ENCODE data around the gene SORCS2.
A peak's percentile ranks its signal among the peaks of the same experiment; 100 is the strongest.

The SORCS2 gene

GRCh38 chr4:7673121-7673520 is 480.8 kb downstream of the SORCS2 start:
- DNase-seq (ENCODE audit: low spot score) = no peak

GRCh38 chr4:7674706-7675105 is 482.4 kb downstream of the SORCS2 start:
- DNase-seq (ENCODE audit: low spot score) = no peak

DNA sequence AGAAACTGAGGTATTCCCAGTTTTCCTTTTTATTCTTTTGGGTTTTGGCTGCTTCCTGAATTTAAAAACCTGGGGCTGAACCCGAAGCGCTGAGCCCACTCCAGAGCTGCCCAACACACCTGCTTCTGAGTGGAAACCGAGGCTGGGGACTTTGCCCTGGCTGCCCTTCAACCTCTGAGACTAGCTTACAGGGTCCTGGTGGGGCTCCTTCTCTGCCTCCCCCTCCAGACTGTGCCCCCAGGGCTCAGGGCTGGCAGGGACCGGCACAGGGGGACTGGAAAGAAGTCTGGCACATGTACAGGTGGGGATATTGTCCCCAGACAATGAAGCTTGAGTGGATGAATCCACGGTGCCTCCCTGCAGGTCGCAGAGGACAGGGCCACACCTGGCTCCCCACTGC is 482.8 kb downstream of the SORCS2 start:
- DNase-seq (ENCODE audit: low spot score) = no peak

DNA sequence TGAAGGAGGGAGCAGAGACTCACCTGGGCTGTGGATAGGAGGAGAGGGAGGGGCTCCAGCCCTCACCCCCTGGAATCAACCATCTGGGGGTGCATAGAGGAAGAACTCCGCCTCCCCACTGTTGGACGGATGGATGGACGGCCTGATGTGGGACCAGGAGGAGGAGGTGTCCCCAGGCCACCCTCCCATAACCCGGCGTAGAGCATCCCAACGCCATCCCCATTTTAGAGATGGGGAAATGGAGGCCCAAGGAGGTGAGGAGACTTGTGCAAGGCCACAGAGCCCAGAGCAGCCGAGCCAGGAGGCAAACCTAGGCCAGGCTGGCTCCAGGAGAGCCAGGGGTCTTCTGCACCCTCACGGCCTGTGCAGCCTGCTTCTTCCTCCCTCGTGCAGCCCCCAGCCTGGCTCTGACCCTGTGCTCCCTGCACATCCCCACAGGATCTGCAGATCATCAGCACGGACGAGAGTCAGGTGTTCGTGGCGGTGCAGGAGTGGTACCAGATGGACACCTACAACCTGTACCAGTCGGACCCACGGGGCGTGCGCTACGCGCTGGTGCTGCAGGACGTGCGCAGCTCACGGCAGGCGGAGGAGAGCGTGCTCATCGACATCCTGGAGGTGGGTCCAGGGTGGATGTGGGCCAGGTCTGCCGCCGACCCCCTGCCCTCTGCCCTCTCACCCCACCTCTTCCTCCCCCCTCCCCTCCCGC is 483.4 kb downstream of the SORCS2 start:
- no peak for DNase-seq (ENCODE audit: low spot score)

DNA sequence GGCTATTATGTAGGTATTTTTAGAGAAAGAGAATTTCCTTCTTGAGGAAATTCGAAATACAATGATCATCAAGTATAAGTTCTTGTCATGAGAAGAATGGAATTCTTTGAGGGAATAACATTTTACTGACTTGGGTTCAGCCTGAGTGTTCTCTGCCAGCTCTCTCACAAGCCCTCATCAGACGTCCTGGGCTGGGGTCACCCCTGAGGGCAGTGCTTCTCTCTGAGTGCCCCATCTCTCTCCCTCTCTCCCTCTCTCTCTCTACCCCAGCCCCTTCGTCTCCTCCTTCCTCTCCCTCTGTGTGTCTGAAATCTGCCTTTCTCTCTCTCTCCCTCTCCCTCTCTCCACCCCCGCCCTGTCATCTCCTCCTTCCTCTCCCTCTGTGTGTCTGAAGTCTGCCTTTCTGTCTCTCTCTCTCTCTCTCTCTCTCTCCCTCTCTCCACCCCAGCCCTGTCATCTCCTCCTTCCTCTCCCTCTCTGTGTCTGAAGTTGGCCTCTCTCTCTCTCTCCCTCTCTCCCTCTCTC is 484.1 kb downstream of the SORCS2 start:
- DNase-seq (ENCODE audit: low spot score) = no peak

GRCh38 chr4:7677086-7677485 is 484.7 kb downstream of the SORCS2 start:
- DNase-seq (ENCODE audit: low spot score) = no peak

- no peak for DNase-seq (ENCODE audit: low spot score)
Measured at GRCh38 chr4:7677799-7678301, 485.5 kb downstream of the SORCS2 start.

GRCh38 chr4:7678318-7678852 is 486.0 kb downstream of the SORCS2 start:
- no peak for DNase-seq (ENCODE audit: low spot score)

DNA sequence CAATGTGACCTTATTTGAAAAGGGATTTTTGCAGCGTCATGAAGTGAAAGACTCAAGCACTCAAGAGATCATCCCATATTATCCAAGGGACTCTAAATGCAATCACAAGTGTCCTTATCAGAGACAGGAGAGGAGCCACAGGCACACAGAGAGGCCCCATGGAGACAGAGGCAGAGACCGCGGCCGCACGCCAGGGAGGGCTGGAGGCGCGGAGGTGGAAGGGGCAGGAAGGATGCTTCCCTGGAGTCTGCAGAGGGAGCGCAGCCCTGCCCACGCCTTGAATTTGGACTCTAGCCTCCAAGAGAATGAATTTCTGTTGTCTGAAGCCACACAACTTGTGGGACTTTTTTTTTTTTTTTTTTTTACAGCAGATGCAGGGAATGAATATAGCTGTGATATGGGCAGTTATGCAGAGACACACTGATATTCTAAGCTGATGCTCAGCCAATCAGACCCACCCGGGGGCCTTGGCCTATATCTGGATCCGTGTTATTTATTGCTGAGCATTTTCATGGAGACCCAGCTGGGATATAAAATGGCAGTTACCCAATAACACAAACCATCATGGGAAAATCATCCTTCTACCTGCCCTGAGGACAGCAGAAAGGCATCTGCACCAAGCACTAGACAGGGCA is 487.2 kb downstream of the SORCS2 start:
- no peak for DNase-seq (ENCODE audit: low spot score)

DNA sequence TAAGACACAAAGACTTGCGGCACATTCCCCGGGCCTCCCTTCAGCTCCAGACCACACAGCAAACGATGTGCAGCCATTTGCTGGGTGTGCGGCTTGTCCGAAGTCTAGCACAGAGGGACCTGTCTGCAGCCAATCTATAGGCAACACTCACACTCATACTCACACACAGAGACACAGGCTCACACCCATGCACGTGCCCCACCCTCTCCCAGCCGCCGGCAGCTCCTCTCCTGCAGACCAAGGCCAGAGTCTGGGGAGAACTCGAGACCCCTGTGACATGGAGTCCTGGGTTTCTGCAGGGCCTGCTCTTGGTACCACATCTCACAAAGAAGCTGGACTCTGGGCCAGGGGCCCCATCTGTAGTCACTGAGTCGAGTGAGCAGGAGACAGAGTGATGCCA is 487.8 kb downstream of the SORCS2 start:
- DNase-seq (ENCODE audit: low spot score) = no peak

GRCh38 chr4:7680731-7681130 is 488.4 kb downstream of the SORCS2 start:
- no peak for DNase-seq (ENCODE audit: low spot score)

- DNase-seq (ENCODE audit: low spot score) = no peak
Measured at GRCh38 chr4:7683126-7683703, 490.9 kb downstream of the SORCS2 start.

DNA sequence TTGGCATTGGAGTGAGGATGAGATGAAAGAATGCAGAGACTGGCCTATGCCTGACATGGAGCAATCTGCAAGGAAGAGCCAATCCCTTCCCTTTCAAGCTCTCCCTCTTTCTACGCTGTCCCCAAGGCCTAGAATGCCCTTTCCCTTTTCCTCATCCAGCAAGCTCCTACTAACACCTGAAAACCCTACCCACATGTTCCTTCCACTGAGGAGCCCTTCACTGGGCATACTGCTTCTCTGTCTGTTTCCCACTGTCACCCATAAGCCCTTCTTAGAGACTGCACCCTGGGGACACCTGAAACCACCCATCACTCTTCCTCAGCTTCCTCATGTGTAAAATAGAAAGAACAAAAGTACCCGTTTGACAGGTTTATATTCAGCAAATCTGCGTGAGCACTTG is 492.0 kb downstream of the SORCS2 start:
- DNase-seq (ENCODE audit: low spot score) = no peak

- DNase-seq (ENCODE audit: low spot score) = no peak
Measured at GRCh38 chr4:7686070-7686870, 493.9 kb downstream of the SORCS2 start.

- no peak for DNase-seq (ENCODE audit: low spot score)
Measured at GRCh38 chr4:7687006-7687405, 494.7 kb downstream of the SORCS2 start.

- DNase-seq (ENCODE audit: low spot score) = no peak
Measured at GRCh38 chr4:7687796-7688195, 495.5 kb downstream of the SORCS2 start.

- no peak for DNase-seq (ENCODE audit: low spot score)
Measured at GRCh38 chr4:7689773-7690693, 497.7 kb downstream of the SORCS2 start.

DNA sequence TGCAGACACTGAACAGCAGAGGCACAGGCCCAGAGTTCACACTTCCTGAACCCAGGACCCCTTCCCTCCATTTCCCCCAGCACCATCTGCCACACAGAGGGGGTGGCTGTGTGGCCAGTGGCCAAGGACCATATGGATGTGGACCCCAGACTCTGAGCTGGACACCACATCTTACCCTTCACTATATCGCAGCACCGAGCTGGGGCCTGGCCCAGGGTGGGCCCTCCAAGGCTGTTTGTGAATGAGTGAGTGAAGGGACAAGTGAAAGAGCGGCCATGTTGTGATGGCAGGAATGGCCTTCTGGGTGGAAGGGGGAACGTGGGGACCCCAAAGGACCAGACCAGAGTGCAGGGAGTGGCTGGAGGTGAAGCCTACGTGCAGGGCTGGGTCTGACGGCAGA is 498.7 kb downstream of the SORCS2 start:
- no peak for DNase-seq (ENCODE audit: low spot score)

GRCh38 chr4:7691982-7692381 is 499.6 kb downstream of the SORCS2 start:
- peak; percentile 3 for DNase-seq (ENCODE audit: low spot score)

- DNase-seq (ENCODE audit: low spot score) = no peak
Measured at GRCh38 chr4:7692451-7693236, 500.3 kb downstream of the SORCS2 start.

All from kidney tubule cell (primary cell).